ENCODE results near the gene ZDHHC4. TPM values are rescaled to one million over a fixed set of nuclear protein-coding genes. Genes with fewer than 3 reads are reported as not detected.

Gene ZDHHC4
- total and polyA plus RNA-seq, 2 of the 8 experiments (the other 6 are each of a cell fraction or from before 2014, with no cell fraction given): 50.2 to 171 TPM

DNA sequence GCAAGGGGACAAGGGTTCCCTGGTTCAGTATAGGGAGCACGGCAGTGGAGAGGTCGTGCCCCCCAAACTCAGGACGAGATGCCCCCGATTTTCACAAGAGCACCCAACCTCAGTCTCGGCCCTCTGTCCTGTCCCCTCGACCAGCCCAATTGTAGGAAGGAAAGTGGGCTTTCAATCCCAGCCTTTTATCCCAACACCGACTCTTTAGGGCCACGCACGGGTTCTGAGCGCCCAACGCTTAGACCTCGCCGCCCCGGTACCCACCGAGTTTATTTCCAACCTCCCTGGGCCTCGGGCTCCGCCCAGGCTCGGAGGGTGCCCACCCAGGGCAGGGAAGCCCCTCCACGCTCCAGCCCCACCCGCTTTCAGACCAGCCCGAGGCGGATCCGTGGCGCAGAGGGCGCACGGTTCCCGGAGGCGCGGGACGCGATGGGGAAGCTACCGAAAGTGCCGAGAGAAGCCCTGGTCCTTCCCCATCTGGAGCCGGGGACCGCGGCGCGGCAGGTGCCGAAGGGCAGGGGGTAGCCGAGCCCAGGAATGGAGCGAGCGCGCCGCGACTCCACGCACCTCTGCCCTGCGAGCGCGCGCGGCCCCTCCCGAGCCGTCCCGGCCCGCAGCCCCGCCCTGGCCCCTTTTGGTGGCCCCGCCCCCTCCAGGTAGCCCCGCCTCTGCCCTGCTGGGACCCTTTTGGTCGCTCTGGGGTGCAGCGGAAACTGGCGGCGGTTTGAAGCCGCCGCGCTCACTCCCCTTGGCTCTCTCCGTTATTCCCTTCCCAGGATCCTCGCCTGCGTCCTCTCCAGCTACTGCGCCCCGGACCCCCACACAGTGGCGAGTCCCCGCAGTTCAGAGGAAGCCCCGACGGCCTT, 46.4 kb upstream of the ZDHHC4 start:
- ChIA-PET CTCF (ENCODE audit: partially characterized antibody) (interaction anchor here (0.8 to 4.9 kb wide), 4 partner anchors 14 to 28 kb away, joined by 3 to 18 read pairs (median 9); no protein-coding TSS in a partner anchor), POLR2A (ENCODE audit: partially characterized antibody) (interaction anchor here (0.6 to 1.8 kb wide), 6 partner anchors 9 to 680 kb away, joined by 3 to 6 read pairs (median 4); no protein-coding TSS in a partner anchor)
- H3K9ac ChIP-seq (replicated peaks in 1 of 4; ENCODE audit: extremely low read depth in 1 of 4, low read depth in 3 of 4, low read length in 3 of 4): peak overlapping the region; percentile 15 to 46 (median 32); a peak in 6 of 7 replicates
- H3K27me3 ChIP-seq (replicated peaks in 1 of 4; ENCODE audit: control insufficient read depth in 3 of 4, extremely low read depth in 1 of 4, insufficient read depth in 3 of 4, low read length in 3 of 4): peaks cover 7 to 72% (median 58%) of the 10 kb centered on the region in 4 experiments
- no peak overlapping the region for H2BK5ac ChIP-seq (ENCODE audit: low read depth, low read length)
- 4% methylated on average over 32 of the region's 74 CpGs; no CpG with 5 or more reads in 1 of the 2 experiments for WGBS, 2 experiments (ENCODE audit: extremely low coverage in 1 of 2, insufficient coverage in 1 of 2, insufficient read length in 1 of 2, insufficient replicate concordance in 2 of 2, low coverage in 1 of 2, low lambda C conversion rate in 2 of 2, missing lambda C conversion rate in 1 of 2)
- no peaks in the 10 kb centered on the region for H3K9me3 ChIP-seq (ENCODE audit: insufficient read depth in 2 of 2, low read depth in 1 of 2, low read length in 1 of 2)
- peaks cover 19% of the 10 kb centered on the region; the same call in 1 of the 2 replicates for H3K23me2 ChIP-seq (ENCODE audit: low read depth, low read length)
- H4K91ac ChIP-seq (replicated peaks; ENCODE audit: insufficient read length, low read length): peak overlapping the region; percentile 74
- peak overlapping the region; percentile 82; the same call in 1 of the 2 replicates for H2AFZ ChIP-seq (ENCODE audit: low read length)
- no peak overlapping the region for H3K4ac ChIP-seq (replicated peaks; ENCODE audit: insufficient read length, low read depth, low read length)
- no peak overlapping the region for H2AK5ac ChIP-seq (ENCODE audit: low read depth, low read length)
- DNase-seq (ENCODE audit: low read depth in 1 of 2, low spot score in 2 of 2) (peak in 1 of 2 experiments; percentile 91), FAIRE-seq (no peak)
- peak overlapping the region; percentile 78 to 84 for H3K4me2 ChIP-seq (ENCODE audit: insufficient read depth in 1 of 2, low read depth in 2 of 2, low read length in 2 of 2)
- peak overlapping the region; percentile 86; the same call in 1 of the 2 replicates for H4K8ac ChIP-seq (ENCODE audit: extremely low read depth, insufficient read depth, low read length)
- no peak overlapping the region for H3K27ac ChIP-seq (ENCODE audit: low read depth, low read length)
- H3K36me3 ChIP-seq (ENCODE audit: control insufficient read depth in 2 of 4, insufficient read depth in 4 of 4, low read length in 3 of 4): no peaks in the 10 kb centered on the region
- no peak overlapping the region for H3K56ac ChIP-seq (replicated peaks; ENCODE audit: insufficient read length, low read depth, low read length)
- H3K14ac ChIP-seq (ENCODE audit: insufficient read length): no peak overlapping the region
- peaks cover 0 to 6% of the 10 kb centered on the region in 2 experiments for H4K20me1 ChIP-seq (replicated peaks in 1 of 2; ENCODE audit: control insufficient read depth in 1 of 2, insufficient read depth in 2 of 2, low read length in 2 of 2)
- no peak overlapping the region for H2BK12ac ChIP-seq (ENCODE audit: low read depth, low read length)
- no peak overlapping the region for H3K23ac ChIP-seq (ENCODE audit: insufficient read length)
- no peak overlapping the region for H4K5ac ChIP-seq (ENCODE audit: insufficient read length, low read depth, low read length)
- H2BK120ac ChIP-seq (replicated peaks; ENCODE audit: low read depth, low read length): peak overlapping the region; percentile 72
- H3K4me1 ChIP-seq (replicated peaks in 1 of 4; ENCODE audit: control insufficient read depth in 3 of 4, insufficient read depth in 4 of 4, low read length in 3 of 4): peaks cover 0 to 14% (median 10%) of the 10 kb centered on the region in 4 experiments; a peak in 4 of 7 replicates
- no peaks in the 10 kb centered on the region for H3K79me2 ChIP-seq (ENCODE audit: control insufficient read depth in 1 of 2, insufficient read depth in 2 of 2, low read length in 2 of 2)
- H3K18ac ChIP-seq (ENCODE audit: extremely low read depth, low read length): peak overlapping the region; percentile 83
- no peaks in the 10 kb centered on the region; the same call in 1 of the 2 replicates for H3K79me1 ChIP-seq (ENCODE audit: low read depth, low read length)
- no peak overlapping the region for H2BK20ac ChIP-seq (ENCODE audit: low read length)
- H2BK15ac ChIP-seq (ENCODE audit: low read length): 0 out of 2 replicates have a peak overlapping the region, but pooled peaks have one; percentile 88
- H3K4me3 ChIP-seq (ENCODE audit: extremely low read depth in 1 of 4, insufficient read depth in 2 of 4, low read depth in 3 of 4, low read length in 4 of 4): peak overlapping the region; percentile 57 to 83 (median 74)
- TF ChIP-seq POLR2AphosphoS5 (IDR thresholded peaks at IDR 0.05; ENCODE audit: low read depth, low read length) (no peak), SRF (IDR thresholded peaks at IDR 0.05; ENCODE audit: low read depth, low read length) (no peak), RBBP5 (IDR thresholded peaks at IDR 0.05; ENCODE audit: borderline replicate concordance, low read depth, low read length) (no peak), PHF8 (conservative IDR thresholded peaks at IDR 0.05; ENCODE audit: low read depth, low read length) (peak; percentile 43; the same call in 1 of the 2 replicates), CBX8 (IDR thresholded peaks at IDR 0.05; ENCODE audit: borderline replicate concordance, low read depth, low read length) (no peak), NANOG (IDR thresholded peaks at IDR 0.05; ENCODE audit: insufficient read depth, low read depth, low read length, poor library complexity, severe bottlenecking) (no peak), SUZ12 (IDR thresholded peaks at IDR 0.05; ENCODE audit: low read length) (no peak), ZNF274 (IDR thresholded peaks at IDR 0.05; ENCODE audit: borderline replicate concordance, extremely low read depth, low read length) (no peak)
- TF ChIP-seq, protein P1, sequence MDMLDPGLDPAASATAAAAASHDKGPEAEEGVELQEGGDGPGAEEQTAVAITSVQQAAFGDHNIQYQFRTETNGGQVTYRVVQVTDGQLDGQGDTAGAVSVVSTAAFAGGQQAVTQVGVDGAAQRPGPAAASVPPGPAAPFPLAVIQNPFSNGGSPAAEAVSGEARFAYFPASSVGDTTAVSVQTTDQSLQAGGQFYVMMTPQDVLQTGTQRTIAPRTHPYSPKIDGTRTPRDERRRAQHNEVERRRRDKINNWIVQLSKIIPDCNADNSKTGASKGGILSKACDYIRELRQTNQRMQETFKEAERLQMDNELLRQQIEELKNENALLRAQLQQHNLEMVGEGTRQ (IDR thresholded peaks at IDR 0.05; ENCODE audit: low read length): no peak

Data from H1 (cell line).